ENCODE measurements around the gene CAPNS2.

The CAPNS2 gene

DNA sequence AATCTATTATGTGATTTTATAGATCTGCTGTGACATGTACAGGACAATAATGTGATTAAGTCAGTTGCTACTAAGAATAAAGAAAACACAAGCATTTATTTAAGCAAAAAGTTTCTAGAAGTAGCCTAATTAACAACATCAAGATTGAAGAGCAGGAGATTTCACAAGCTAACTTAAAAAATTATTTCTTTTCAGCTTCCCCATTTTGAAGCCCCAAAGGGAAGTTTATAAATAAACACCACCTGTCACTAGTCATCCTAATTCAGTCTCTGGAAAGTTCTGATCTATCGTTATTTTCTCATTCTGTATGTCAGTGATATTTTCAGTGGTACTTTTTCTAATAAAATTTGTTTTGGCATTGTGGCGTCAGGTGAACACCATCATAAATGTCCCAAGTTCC, 8.3 kb downstream of the CAPNS2 start:
- no peak overlapping the region for H3K9ac ChIP-seq (ENCODE audit: low read length)
- no peak overlapping the region for H3K27ac ChIP-seq (ENCODE audit: low read length)
- no peaks in the 10 kb centered on the region for H4K20me1 ChIP-seq (ENCODE audit: insufficient read depth, low read length)
- H3K4me3 ChIP-seq (ENCODE audit: low read length) = no peak overlapping the region
- no peaks in the 10 kb centered on the region for H3F3A ChIP-seq (ENCODE audit: insufficient read depth, low read length)
- H3K36me3 ChIP-seq (replicated peaks; ENCODE audit: insufficient read depth, low read length) = no peaks in the 10 kb centered on the region
- no peaks in the 10 kb centered on the region for H3K27me3 ChIP-seq (replicated peaks; ENCODE audit: insufficient read depth, low read length)
- H3K9me3 ChIP-seq (replicated peaks; ENCODE audit: insufficient read depth, low read length) = no peaks in the 10 kb centered on the region
- H3K9me2 ChIP-seq (replicated peaks; ENCODE audit: insufficient read depth, low read length) = no peaks in the 10 kb centered on the region
- DNase-seq = no peak
- no peak for TF ChIP-seq EZH2 (optimal IDR thresholded peaks at IDR 0.05; ENCODE audit: low read depth, low read length)
- H2AFZ ChIP-seq (ENCODE audit: low read length) = no peak overlapping the region
- no peak overlapping the region for H3K4me2 ChIP-seq (ENCODE audit: low read depth, low read length)
- H3K79me2 ChIP-seq (ENCODE audit: low read length) = no peaks in the 10 kb centered on the region
- no peaks in the 10 kb centered on the region for H3K4me1 ChIP-seq (ENCODE audit: low read length)

DNA sequence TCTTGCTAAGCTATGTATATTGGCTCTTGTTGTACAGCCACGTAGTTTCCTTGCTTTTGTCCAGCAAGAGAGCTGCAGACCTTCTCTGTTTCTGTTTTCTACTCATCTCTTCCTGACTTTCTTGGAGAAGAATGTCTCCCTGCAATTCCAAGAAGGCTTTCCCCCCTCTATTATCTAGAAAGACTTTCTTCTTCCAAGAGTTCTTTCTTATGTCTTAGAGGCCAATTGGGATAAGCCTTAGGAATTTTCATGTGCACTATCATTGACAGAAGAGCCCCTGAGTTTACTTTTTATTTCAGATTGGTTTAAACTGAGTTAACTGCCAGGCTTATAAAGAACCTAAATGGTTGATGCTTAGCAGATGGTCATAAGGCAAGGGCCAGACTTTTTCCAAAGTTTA, 9.0 kb downstream of the CAPNS2 start:
- Histone ChIP-seq H3K9me2 (replicated peaks; ENCODE audit: insufficient read depth, low read length) (no peaks in the 10 kb centered on the region), H2AFZ (ENCODE audit: low read length) (no peak overlapping the region), H3K4me1 (ENCODE audit: low read length) (no peaks in the 10 kb centered on the region), H4K20me1 (ENCODE audit: insufficient read depth, low read length) (no peaks in the 10 kb centered on the region), H3K4me2 (ENCODE audit: low read depth, low read length) (no peak overlapping the region), H3K9ac (ENCODE audit: low read length) (no peak overlapping the region), H3K27me3 (replicated peaks; ENCODE audit: insufficient read depth, low read length) (no peaks in the 10 kb centered on the region), H3K36me3 (replicated peaks; ENCODE audit: insufficient read depth, low read length) (no peaks in the 10 kb centered on the region), H3K27ac (ENCODE audit: low read length) (no peak overlapping the region), H3F3A (ENCODE audit: insufficient read depth, low read length) (no peaks in the 10 kb centered on the region), H3K4me3 (ENCODE audit: low read length) (no peak overlapping the region), H3K9me3 (replicated peaks; ENCODE audit: insufficient read depth, low read length) (no peaks in the 10 kb centered on the region), H3K79me2 (ENCODE audit: low read length) (no peaks in the 10 kb centered on the region)
- no peak for TF ChIP-seq EZH2phosphoT487 (IDR thresholded peaks at IDR 0.05; ENCODE audit: low read length)
- TF ChIP-seq, protein P1, sequence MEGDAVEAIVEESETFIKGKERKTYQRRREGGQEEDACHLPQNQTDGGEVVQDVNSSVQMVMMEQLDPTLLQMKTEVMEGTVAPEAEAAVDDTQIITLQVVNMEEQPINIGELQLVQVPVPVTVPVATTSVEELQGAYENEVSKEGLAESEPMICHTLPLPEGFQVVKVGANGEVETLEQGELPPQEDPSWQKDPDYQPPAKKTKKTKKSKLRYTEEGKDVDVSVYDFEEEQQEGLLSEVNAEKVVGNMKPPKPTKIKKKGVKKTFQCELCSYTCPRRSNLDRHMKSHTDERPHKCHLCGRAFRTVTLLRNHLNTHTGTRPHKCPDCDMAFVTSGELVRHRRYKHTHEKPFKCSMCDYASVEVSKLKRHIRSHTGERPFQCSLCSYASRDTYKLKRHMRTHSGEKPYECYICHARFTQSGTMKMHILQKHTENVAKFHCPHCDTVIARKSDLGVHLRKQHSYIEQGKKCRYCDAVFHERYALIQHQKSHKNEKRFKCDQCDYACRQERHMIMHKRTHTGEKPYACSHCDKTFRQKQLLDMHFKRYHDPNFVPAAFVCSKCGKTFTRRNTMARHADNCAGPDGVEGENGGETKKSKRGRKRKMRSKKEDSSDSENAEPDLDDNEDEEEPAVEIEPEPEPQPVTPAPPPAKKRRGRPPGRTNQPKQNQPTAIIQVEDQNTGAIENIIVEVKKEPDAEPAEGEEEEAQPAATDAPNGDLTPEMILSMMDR (IDR thresholded peaks at IDR 0.05; ENCODE audit: low read length) = no peak
- TF ChIP-seq EZH2 (optimal IDR thresholded peaks at IDR 0.05; ENCODE audit: low read depth, low read length) = no peak
- no peak for DNase-seq

DNA sequence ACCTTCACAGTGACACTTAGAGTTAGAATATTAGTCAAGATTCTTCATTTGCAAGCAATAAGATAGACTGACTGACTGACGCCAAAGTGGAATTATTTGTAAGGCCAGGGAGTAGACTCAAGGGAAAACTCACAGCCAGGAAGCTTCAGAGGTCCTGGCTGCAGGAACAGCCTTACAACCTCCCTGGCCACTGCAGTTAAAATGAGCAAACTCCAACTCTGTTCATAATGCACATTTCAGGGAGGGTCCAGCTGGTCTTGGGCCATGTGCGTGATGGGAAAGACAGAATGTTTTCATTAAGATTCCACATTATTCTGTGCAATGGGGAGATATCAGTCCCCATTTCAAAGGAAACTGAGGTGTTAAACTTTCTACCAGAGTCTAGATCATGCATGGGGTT, 9.9 kb downstream of the CAPNS2 start:
- no peak for TF ChIP-seq EZH2phosphoT487 (IDR thresholded peaks at IDR 0.05; ENCODE audit: low read length)
- TF ChIP-seq, protein P1 (IDR thresholded peaks at IDR 0.05; ENCODE audit: low read length) = no peak
- no peak for TF ChIP-seq EZH2 (optimal IDR thresholded peaks at IDR 0.05; ENCODE audit: low read depth, low read length)
- H3K4me3 ChIP-seq (ENCODE audit: low read length) = no peak overlapping the region
- H3K9me2 ChIP-seq (replicated peaks; ENCODE audit: insufficient read depth, low read length) = no peaks in the 10 kb centered on the region
- H2AFZ ChIP-seq (ENCODE audit: low read length) = no peak overlapping the region
- H3K36me3 ChIP-seq (replicated peaks; ENCODE audit: insufficient read depth, low read length) = no peaks in the 10 kb centered on the region
- H3K79me2 ChIP-seq (ENCODE audit: low read length) = no peaks in the 10 kb centered on the region
- no peak overlapping the region for H3K4me2 ChIP-seq (ENCODE audit: low read depth, low read length)
- no peaks in the 10 kb centered on the region for H3K27me3 ChIP-seq (replicated peaks; ENCODE audit: insufficient read depth, low read length)
- no peaks in the 10 kb centered on the region for H3K9me3 ChIP-seq (replicated peaks; ENCODE audit: insufficient read depth, low read length)
- H3F3A ChIP-seq (ENCODE audit: insufficient read depth, low read length) = no peaks in the 10 kb centered on the region
- DNase-seq = no peak
- H4K20me1 ChIP-seq (ENCODE audit: insufficient read depth, low read length) = no peaks in the 10 kb centered on the region
- no peak overlapping the region for H3K27ac ChIP-seq (ENCODE audit: low read length)
- no peaks in the 10 kb centered on the region for H3K4me1 ChIP-seq (ENCODE audit: low read length)
- H3K9ac ChIP-seq (ENCODE audit: low read length) = no peak overlapping the region

DNA sequence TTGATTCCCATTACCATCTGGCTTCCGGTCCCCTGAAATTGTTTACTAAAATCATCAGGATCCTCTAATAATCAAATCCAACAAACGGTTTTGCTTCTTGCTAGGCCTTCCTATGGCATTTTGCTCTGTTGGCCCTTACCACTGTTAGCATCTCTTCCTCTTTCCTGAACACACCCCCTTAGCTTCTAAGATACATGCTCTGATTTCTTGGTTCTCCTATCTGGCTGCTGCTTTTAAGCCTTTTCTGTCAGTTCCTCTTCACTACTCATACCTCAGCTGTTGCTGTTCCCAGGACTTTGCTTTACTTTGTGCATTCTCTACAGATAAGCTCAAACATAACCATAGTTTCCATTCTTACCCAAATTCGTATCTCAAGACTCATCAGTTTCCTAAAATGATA, 11.4 kb downstream of the CAPNS2 start:
- Histone ChIP-seq H3K36me3 (replicated peaks; ENCODE audit: insufficient read depth, low read length) (no peaks in the 10 kb centered on the region), H3K4me1 (ENCODE audit: low read length) (no peaks in the 10 kb centered on the region), H3K9me2 (replicated peaks; ENCODE audit: insufficient read depth, low read length) (no peaks in the 10 kb centered on the region), H2AFZ (ENCODE audit: low read length) (no peak overlapping the region), H3F3A (ENCODE audit: insufficient read depth, low read length) (no peaks in the 10 kb centered on the region), H3K27ac (ENCODE audit: low read length) (no peak overlapping the region), H4K20me1 (ENCODE audit: insufficient read depth, low read length) (no peaks in the 10 kb centered on the region), H3K9me3 (replicated peaks; ENCODE audit: insufficient read depth, low read length) (no peaks in the 10 kb centered on the region), H3K27me3 (replicated peaks; ENCODE audit: insufficient read depth, low read length) (no peaks in the 10 kb centered on the region), H3K4me3 (ENCODE audit: low read length) (no peak overlapping the region), H3K79me2 (ENCODE audit: low read length) (no peaks in the 10 kb centered on the region), H3K4me2 (ENCODE audit: low read depth, low read length) (no peak overlapping the region), H3K9ac (ENCODE audit: low read length) (no peak overlapping the region)
- no peak for DNase-seq
- TF ChIP-seq, protein P1 (IDR thresholded peaks at IDR 0.05; ENCODE audit: low read length) = no peak
- TF ChIP-seq EZH2phosphoT487 (IDR thresholded peaks at IDR 0.05; ENCODE audit: low read length) = no peak
- no peak for TF ChIP-seq EZH2 (optimal IDR thresholded peaks at IDR 0.05; ENCODE audit: low read depth, low read length)
